Suprapubic skin (tissue), 3 donors: Measurements from ENCODE around the gene MGAT4B.

ENCODE experiments used
- CTCF ChIP-seq, 2 donors: fragments of 200-600 bp in 1 of 2; fragments of 450-650 bp in 1 of 2; sonication (generic) in 1 of 2; IDR thresholded peaks; one replicate each; pipeline ENCODE4 v1.5.1; 2016 to 2019; ENCODE audit warnings: antibody characterized with exemption in 2 of 2, mild to moderate bottlenecking in 1 of 2, moderate library complexity in 1 of 2
- POLR2AphosphoS5 ChIP-seq, 3 donors: sonication (generic); formaldehyde crosslinking; IDR thresholded peaks; one replicate each; pipeline ENCODE4 v1.6.1; 2017; ENCODE audit warnings: antibody characterized with exemption in 3 of 3

DNA sequence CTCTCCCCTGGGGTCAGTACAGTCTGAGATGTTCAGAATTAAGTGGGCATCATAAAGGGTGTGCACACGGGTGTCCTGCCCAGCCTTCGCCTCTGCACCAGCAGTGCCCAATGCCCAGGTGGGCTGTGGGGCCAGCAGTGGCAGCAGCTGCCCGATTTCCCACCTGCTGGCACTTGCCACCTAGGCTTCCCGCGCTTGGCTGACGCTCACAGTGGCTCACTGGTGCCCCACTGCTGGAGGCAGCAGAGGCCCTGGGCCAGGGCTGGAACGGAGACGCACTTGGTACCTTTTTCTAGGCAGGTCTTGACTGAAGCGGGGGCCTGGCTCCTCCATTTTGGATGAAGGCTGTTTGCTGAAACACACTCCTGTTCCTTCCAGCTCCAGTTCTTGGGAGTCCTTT, 35.0 kb upstream of the MGAT4B start:
- TF ChIP-seq CTCF (IDR thresholded peaks at IDR 0.05) = no peak
- TF ChIP-seq POLR2AphosphoS5 (IDR thresholded peaks at IDR 0.05) = no peak
